ENCODE measurements around the gene COPZ2. TPM values are rescaled to one million over a fixed set of nuclear protein-coding genes. Genes with fewer than 3 reads are reported as not detected.

Gene COPZ2
- total and polyA plus RNA-seq, 9 of the 15 experiments (the other 6 are each of a cell fraction or from before 2014, with no cell fraction given), result 0.22 to 0.49 TPM; not detected in 7

GRCh38 chr17:47978324-47978723 is 59.3 kb downstream of the COPZ2 start (continued):
- TF ChIP-seq, protein P1, sequence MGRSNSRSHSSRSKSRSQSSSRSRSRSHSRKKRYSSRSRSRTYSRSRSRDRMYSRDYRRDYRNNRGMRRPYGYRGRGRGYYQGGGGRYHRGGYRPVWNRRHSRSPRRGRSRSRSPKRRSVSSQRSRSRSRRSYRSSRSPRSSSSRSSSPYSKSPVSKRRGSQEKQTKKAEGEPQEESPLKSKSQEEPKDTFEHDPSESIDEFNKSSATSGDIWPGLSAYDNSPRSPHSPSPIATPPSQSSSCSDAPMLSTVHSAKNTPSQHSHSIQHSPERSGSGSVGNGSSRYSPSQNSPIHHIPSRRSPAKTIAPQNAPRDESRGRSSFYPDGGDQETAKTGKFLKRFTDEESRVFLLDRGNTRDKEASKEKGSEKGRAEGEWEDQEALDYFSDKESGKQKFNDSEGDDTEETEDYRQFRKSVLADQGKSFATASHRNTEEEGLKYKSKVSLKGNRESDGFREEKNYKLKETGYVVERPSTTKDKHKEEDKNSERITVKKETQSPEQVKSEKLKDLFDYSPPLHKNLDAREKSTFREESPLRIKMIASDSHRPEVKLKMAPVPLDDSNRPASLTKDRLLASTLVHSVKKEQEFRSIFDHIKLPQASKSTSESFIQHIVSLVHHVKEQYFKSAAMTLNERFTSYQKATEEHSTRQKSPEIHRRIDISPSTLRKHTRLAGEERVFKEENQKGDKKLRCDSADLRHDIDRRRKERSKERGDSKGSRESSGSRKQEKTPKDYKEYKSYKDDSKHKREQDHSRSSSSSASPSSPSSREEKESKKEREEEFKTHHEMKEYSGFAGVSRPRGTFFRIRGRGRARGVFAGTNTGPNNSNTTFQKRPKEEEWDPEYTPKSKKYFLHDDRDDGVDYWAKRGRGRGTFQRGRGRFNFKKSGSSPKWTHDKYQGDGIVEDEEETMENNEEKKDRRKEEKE (IDR thresholded peaks at IDR 0.05; ENCODE audit: borderline replicate concordance in 1 of 2, control insufficient read depth in 1 of 2, low read depth in 2 of 2, low read length in 1 of 2), result no peak
- TF ChIP-seq ZFP91 (CRISPR knock-in tag; IDR thresholded peaks at IDR 0.05), result no peak
- TF ChIP-seq, protein P2, sequence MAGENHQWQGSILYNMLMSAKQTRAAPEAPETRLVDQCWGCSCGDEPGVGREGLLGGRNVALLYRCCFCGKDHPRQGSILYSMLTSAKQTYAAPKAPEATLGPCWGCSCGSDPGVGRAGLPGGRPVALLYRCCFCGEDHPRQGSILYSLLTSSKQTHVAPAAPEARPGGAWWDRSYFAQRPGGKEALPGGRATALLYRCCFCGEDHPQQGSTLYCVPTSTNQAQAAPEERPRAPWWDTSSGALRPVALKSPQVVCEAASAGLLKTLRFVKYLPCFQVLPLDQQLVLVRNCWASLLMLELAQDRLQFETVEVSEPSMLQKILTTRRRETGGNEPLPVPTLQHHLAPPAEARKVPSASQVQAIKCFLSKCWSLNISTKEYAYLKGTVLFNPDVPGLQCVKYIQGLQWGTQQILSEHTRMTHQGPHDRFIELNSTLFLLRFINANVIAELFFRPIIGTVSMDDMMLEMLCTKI (IDR thresholded peaks at IDR 0.05; ENCODE audit: partially characterized antibody), result no peak

MicroRNAs encoded within 50 kb of the gene (microRNA counts, 767-probe panel; counts per million panel counts)
- not detected for microRNA hsa-miR-152

Small RNA genes lying within 50 kb of the gene (microRNA-seq; reads per million reads assigned to microRNA genes)
- 14.1 reads per million, percentile 60 among the genes with 10 or more reads in this experiment for gene MIR152 (ENCODE audit: borderline microRNAs expressed)

Small RNA genes lying within 50 kb of the gene (small RNA-seq; reads per million reads assigned to genes)
- gene AC004477.2 (not detected), gene MIR152 (3.2 reads per million, percentile 89 among the genes with 10 or more reads in this experiment)

Other genes starting within 250 kb of the COPZ2 start
Only the 7 nearest of the 12 such genes appear.
- 2.1 and 2.8 TPM in 2 replicates for gene SP2, start 141.6 kb downstream of the COPZ2 start, total RNA-seq (2014; rRNA removed)
- 1.5 and 2.3 TPM in 2 replicates for gene SP2, start 141.6 kb downstream of the COPZ2 start, total RNA-seq (2014; rRNA removed; fragmentation: Illumina TruSeq; extraction: Trizol)
- 1.4 and 1.5 TPM in 2 replicates for gene SP2, start 141.6 kb downstream of the COPZ2 start, total RNA-seq (2015; rRNA removed; fragmentation: Illumina TruSeq; extraction: Trizol)
- 15.9 and 17.4 TPM in 2 replicates for gene SP2, start 141.6 kb downstream of the COPZ2 start, total RNA-seq (2021)
- gene SP2, start 141.6 kb downstream of the COPZ2 start, polyA plus RNA-seq (2011; rRNA removed), result 2.3 and 5.0 TPM in 2 replicates
- gene SP2, start 141.6 kb downstream of the COPZ2 start, polyA plus RNA-seq (2014; fragmentation: Illumina TruSeq; extraction: Trizol), result 19.1 and 22.3 TPM in 2 replicates
- under 1 TPM; 0.77 to 0.88 TPM for gene SP2, start 141.6 kb downstream of the COPZ2 start, polyA plus RNA-seq (2014; fragmentation: Nextera tagmentation; extraction: Ambion mirVana)
- gene SP2, start 141.6 kb downstream of the COPZ2 start, polyA plus RNA-seq (2014; rRNA removed), result 6.1 and 6.5 TPM in 2 replicates
- gene PNPO, start 96.2 kb downstream of the COPZ2 start, total RNA-seq (2014; rRNA removed), result 25.5 and 30.9 TPM in 2 replicates
- 27.4 and 27.7 TPM in 2 replicates for gene PNPO, start 96.2 kb downstream of the COPZ2 start, total RNA-seq (2014; rRNA removed; fragmentation: Illumina TruSeq; extraction: Trizol)
- gene PNPO, start 96.2 kb downstream of the COPZ2 start, total RNA-seq (2015; rRNA removed; fragmentation: Illumina TruSeq; extraction: Trizol), result 24.8 and 28.2 TPM in 2 replicates
- 39.0 and 41.5 TPM in 2 replicates for gene PNPO, start 96.2 kb downstream of the COPZ2 start, total RNA-seq (2021)
- 29.2 and 35.5 TPM in 2 replicates for gene PNPO, start 96.2 kb downstream of the COPZ2 start, polyA plus RNA-seq (2011; rRNA removed)
- 29.6 and 35.5 TPM in 2 replicates for gene PNPO, start 96.2 kb downstream of the COPZ2 start, polyA plus RNA-seq (2014; fragmentation: Illumina TruSeq; extraction: Trizol)
- gene PNPO, start 96.2 kb downstream of the COPZ2 start, polyA plus RNA-seq (2014; fragmentation: Nextera tagmentation; extraction: Ambion mirVana), result 10 to 100 TPM; 16.6 to 23.1 TPM
- gene PNPO, start 96.2 kb downstream of the COPZ2 start, polyA plus RNA-seq (2014; rRNA removed), result 23.4 and 24.9 TPM in 2 replicates
- not detected in 2 replicates for gene PRR15L, start 79.9 kb downstream of the COPZ2 start, total RNA-seq (2014; rRNA removed)
- not detected in 2 replicates for gene PRR15L, start 79.9 kb downstream of the COPZ2 start, total RNA-seq (2014; rRNA removed; fragmentation: Illumina TruSeq; extraction: Trizol)
- not detected in 2 replicates for gene PRR15L, start 79.9 kb downstream of the COPZ2 start, total RNA-seq (2015; rRNA removed; fragmentation: Illumina TruSeq; extraction: Trizol)
- 0.16 TPM in 1 of 2 replicates, not detected in the other for gene PRR15L, start 79.9 kb downstream of the COPZ2 start, total RNA-seq (2021)
- gene PRR15L, start 79.9 kb downstream of the COPZ2 start, polyA plus RNA-seq (2011; rRNA removed), result not detected in 2 replicates
- gene PRR15L, start 79.9 kb downstream of the COPZ2 start, polyA plus RNA-seq (2014; fragmentation: Illumina TruSeq; extraction: Trizol), result not detected in 2 replicates
- gene PRR15L, start 79.9 kb downstream of the COPZ2 start, polyA plus RNA-seq (2014; fragmentation: Nextera tagmentation; extraction: Ambion mirVana), result under 1 TPM in 1 of 2 experiments, not detected in 1; 0.03 TPM
- gene PRR15L, start 79.9 kb downstream of the COPZ2 start, polyA plus RNA-seq (2014; rRNA removed), result not detected in 2 replicates
- 85.0 and 91.5 TPM in 2 replicates for gene CDK5RAP3, start 66.7 kb downstream of the COPZ2 start, total RNA-seq (2014; rRNA removed)
- gene CDK5RAP3, start 66.7 kb downstream of the COPZ2 start, total RNA-seq (2014; rRNA removed; fragmentation: Illumina TruSeq; extraction: Trizol), result 70.8 and 71.7 TPM in 2 replicates
- 67.0 and 73.7 TPM in 2 replicates for gene CDK5RAP3, start 66.7 kb downstream of the COPZ2 start, total RNA-seq (2015; rRNA removed; fragmentation: Illumina TruSeq; extraction: Trizol)
- 113 and 131 TPM in 2 replicates for gene CDK5RAP3, start 66.7 kb downstream of the COPZ2 start, total RNA-seq (2021)
- 132 and 208 TPM in 2 replicates for gene CDK5RAP3, start 66.7 kb downstream of the COPZ2 start, polyA plus RNA-seq (2011; rRNA removed)
- gene CDK5RAP3, start 66.7 kb downstream of the COPZ2 start, polyA plus RNA-seq (2014; fragmentation: Illumina TruSeq; extraction: Trizol), result 96.7 and 100 TPM in 2 replicates
- gene CDK5RAP3, start 66.7 kb downstream of the COPZ2 start, polyA plus RNA-seq (2014; fragmentation: Nextera tagmentation; extraction: Ambion mirVana), result 10 to 100 TPM; 44.2 to 73.0 TPM
- 152 and 202 TPM in 2 replicates for gene CDK5RAP3, start 66.7 kb downstream of the COPZ2 start, polyA plus RNA-seq (2014; rRNA removed)
- 18.6 and 22.0 TPM in 2 replicates for gene NFE2L1, start 10.6 kb upstream of the COPZ2 start, total RNA-seq (2014; rRNA removed)
- gene NFE2L1, start 10.6 kb upstream of the COPZ2 start, total RNA-seq (2014; rRNA removed; fragmentation: Illumina TruSeq; extraction: Trizol), result 38.7 and 57.0 TPM in 2 replicates
- gene NFE2L1, start 10.6 kb upstream of the COPZ2 start, total RNA-seq (2015; rRNA removed; fragmentation: Illumina TruSeq; extraction: Trizol), result 39.7 and 40.5 TPM in 2 replicates
- gene NFE2L1, start 10.6 kb upstream of the COPZ2 start, total RNA-seq (2021), result 61.4 and 67.7 TPM in 2 replicates
- gene NFE2L1, start 10.6 kb upstream of the COPZ2 start, polyA plus RNA-seq (2011; rRNA removed), result 57.2 and 59.8 TPM in 2 replicates
- 68.1 and 68.6 TPM in 2 replicates for gene NFE2L1, start 10.6 kb upstream of the COPZ2 start, polyA plus RNA-seq (2014; fragmentation: Illumina TruSeq; extraction: Trizol)
- gene NFE2L1, start 10.6 kb upstream of the COPZ2 start, polyA plus RNA-seq (2014; fragmentation: Nextera tagmentation; extraction: Ambion mirVana), result 1 to 10 TPM; 2.0 to 2.8 TPM
- gene NFE2L1, start 10.6 kb upstream of the COPZ2 start, polyA plus RNA-seq (2014; rRNA removed), result 40.7 and 41.4 TPM in 2 replicates
- 44.0 and 48.2 TPM in 2 replicates for gene CBX1, start 63.7 kb upstream of the COPZ2 start, total RNA-seq (2014; rRNA removed)
- 64.4 and 75.3 TPM in 2 replicates for gene CBX1, start 63.7 kb upstream of the COPZ2 start, total RNA-seq (2014; rRNA removed; fragmentation: Illumina TruSeq; extraction: Trizol)
- gene CBX1, start 63.7 kb upstream of the COPZ2 start, total RNA-seq (2015; rRNA removed; fragmentation: Illumina TruSeq; extraction: Trizol), result 70.4 and 76.2 TPM in 2 replicates
- 44.6 and 52.7 TPM in 2 replicates for gene CBX1, start 63.7 kb upstream of the COPZ2 start, total RNA-seq (2021)
- 31.9 and 45.0 TPM in 2 replicates for gene CBX1, start 63.7 kb upstream of the COPZ2 start, polyA plus RNA-seq (2011; rRNA removed)
- 73.0 and 95.7 TPM in 2 replicates for gene CBX1, start 63.7 kb upstream of the COPZ2 start, polyA plus RNA-seq (2014; fragmentation: Illumina TruSeq; extraction: Trizol)
- 10 to 100 TPM; 10.6 to 13.5 TPM for gene CBX1, start 63.7 kb upstream of the COPZ2 start, polyA plus RNA-seq (2014; fragmentation: Nextera tagmentation; extraction: Ambion mirVana)
- 48.7 and 53.3 TPM in 2 replicates for gene CBX1, start 63.7 kb upstream of the COPZ2 start, polyA plus RNA-seq (2014; rRNA removed)
- gene SNX11, start 70.0 kb upstream of the COPZ2 start, total RNA-seq (2014; rRNA removed), result 13.1 and 15.8 TPM in 2 replicates
- gene SNX11, start 70.0 kb upstream of the COPZ2 start, total RNA-seq (2014; rRNA removed; fragmentation: Illumina TruSeq; extraction: Trizol), result 16.6 and 16.8 TPM in 2 replicates
- gene SNX11, start 70.0 kb upstream of the COPZ2 start, total RNA-seq (2015; rRNA removed; fragmentation: Illumina TruSeq; extraction: Trizol), result 12.3 and 12.4 TPM in 2 replicates
- gene SNX11, start 70.0 kb upstream of the COPZ2 start, total RNA-seq (2021), result 18.0 and 18.4 TPM in 2 replicates
- gene SNX11, start 70.0 kb upstream of the COPZ2 start, polyA plus RNA-seq (2011; rRNA removed), result 22.1 and 23.3 TPM in 2 replicates
- gene SNX11, start 70.0 kb upstream of the COPZ2 start, polyA plus RNA-seq (2014; fragmentation: Illumina TruSeq; extraction: Trizol), result 14.9 and 16.5 TPM in 2 replicates
- 10 to 100 TPM; 20.8 to 24.0 TPM for gene SNX11, start 70.0 kb upstream of the COPZ2 start, polyA plus RNA-seq (2014; fragmentation: Nextera tagmentation; extraction: Ambion mirVana)
- gene SNX11, start 70.0 kb upstream of the COPZ2 start, polyA plus RNA-seq (2014; rRNA removed), result 15.4 and 19.2 TPM in 2 replicates

Measured in K562 (cell line).